Stimulated activated CD4-positive, alpha-beta T cell treated with anti-CD3 and anti-CD28 coated beads, TNF-alpha, amount 100 ng/mL, for 24 hours (primary cell): ENCODE data around the gene CASD1.

Experiments
- DNase-seq, 3 experiments: peaks; one replicate each; pipeline ENCODE4 v3.0.0-alpha.2; 2020; ENCODE audit warnings: low read depth in 3 of 3

Gene CASD1

DNA sequence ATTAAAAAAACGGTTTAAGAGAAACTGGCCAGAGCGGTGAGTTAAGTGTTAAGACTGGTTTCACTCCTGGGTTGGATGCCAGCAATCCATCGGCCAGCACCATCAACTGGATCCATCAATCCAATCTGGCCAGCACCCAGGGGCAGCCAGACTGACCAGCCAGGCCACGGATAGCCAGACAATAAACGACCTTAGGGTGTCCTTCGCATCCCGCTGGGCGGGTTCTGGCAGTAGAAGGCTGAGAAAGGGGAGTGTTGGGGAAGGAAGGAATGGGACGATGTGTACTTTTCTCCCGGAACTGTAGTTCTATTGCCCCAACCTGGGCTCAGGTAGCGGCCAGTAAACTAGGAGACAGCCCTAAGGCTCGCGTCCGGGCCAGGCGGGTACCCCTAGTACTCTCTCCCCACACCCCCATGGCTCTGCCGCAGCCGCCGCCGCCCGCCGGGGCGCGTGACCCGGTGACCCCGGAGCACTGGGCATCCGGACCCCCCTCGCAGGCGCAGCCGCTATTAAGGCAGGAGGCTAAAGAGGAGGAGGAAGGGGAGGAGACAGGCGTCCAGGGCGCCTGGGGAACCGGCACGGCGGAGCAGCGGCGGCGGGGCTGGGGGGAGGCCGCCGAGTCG is at the start of gene CASD1:
Gene CASD1 (plus strand): TSS at position 546 of the 623 bp plus-strand sequence. CDS start 276 bp downstream, outside the sequence.
- peak; percentile 11 to 57 (median 38) for DNase-seq

DNA sequence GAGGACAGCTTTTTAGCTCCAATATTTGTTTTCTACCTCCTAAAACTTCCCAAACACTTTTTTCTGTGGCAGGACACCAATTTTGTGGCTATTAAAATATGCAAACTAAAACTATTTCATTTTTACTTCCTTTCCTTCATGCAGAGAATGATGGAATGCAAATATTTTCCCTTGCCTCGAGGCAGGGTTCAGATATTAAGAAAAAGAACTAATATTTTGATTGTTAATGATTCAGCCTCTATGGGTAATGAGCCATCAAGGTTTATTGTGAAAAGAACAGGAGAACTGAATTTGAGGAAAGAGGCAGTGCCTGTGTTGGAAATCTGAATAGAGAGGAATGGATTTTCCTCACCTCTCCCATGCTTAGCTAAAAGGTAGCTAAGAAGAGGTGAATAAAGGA is 43.1 kb upstream of the CASD1 start:
- no peak for DNase-seq

DNA sequence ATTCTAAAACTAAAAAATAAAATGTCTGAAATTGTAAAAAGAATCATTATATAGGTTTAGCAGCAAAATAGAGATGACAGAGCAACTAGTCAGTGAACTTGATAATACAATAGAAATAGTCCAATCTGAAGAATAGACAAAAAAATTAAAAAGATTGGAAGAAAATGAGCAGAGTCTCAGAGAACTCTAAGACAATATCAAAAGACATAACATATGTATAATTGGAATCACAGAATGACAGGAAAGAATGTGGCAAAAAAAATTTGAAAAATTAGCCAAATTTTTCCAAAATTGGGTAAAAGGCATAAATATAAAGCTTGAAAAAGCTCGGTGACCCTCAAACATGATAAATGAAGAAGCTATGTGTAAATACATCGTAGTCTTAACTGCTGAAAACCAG is 38.0 kb upstream of the CASD1 start:
- DNase-seq: no peak

DNA sequence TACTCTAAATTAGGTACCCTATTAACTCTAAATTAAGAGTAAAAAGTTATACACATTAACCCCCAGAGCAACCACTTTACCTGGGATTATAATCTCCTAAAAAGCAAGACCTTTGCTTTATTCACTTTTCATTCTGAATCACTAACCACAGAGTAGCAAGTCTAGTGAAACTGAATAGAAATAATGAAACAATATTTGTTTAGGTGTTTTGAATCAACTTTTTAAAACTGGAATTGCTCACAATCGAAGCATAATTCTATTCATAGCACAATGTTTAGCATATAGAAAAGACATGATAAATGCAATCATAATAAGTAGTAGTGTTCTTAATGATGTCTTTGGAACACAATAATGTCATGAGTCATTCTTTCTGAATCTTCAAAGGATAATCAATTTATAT is 37.0 kb upstream of the CASD1 start:
- DNase-seq: no peak

DNA sequence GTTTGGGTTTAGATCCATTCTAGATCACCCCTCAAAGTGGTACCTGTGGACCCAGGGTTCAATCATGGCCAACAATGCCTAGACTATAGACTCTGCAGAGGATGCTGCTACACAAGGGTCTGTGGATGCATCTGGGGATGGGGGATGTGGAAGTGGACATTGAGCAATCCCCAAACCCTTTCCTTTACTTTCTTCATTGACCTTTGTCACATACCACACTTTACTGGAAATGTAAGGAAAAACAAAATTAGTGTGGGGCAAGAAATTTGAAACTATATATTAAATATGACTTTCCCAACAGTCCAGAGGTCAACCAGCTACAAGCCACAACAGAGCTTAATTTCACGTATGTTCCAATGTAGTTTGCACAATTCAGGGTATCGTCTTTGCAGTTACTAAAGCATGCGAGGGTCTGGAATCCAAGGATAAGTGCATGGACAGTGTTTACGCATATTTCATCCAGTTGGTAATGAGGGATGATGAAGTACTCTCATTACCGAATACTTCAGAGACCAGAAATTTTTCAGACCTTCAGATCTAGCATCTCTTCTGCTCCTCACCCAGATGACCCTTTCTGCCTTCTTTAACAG is 33.3 kb upstream of the CASD1 start:
- no peak for DNase-seq

DNA sequence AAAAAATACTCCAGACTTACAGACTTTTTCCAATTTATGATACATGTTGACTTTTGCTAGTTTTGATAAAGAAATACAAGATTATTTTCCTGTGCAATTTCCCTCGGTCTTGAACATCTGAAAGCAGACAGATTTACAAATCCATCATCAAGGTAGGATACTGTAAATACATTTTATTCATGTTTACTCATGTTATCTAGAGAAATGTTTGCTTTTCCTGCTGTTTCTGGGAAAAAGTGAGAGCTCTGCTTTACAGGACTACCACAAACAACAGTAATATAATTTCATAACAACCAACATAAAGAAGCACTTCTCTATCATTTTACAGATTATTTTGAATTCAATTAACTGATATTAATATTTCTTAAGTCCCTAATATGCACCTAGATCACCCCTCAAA is 31.7 kb upstream of the CASD1 start:
- DNase-seq: no peak

DNA sequence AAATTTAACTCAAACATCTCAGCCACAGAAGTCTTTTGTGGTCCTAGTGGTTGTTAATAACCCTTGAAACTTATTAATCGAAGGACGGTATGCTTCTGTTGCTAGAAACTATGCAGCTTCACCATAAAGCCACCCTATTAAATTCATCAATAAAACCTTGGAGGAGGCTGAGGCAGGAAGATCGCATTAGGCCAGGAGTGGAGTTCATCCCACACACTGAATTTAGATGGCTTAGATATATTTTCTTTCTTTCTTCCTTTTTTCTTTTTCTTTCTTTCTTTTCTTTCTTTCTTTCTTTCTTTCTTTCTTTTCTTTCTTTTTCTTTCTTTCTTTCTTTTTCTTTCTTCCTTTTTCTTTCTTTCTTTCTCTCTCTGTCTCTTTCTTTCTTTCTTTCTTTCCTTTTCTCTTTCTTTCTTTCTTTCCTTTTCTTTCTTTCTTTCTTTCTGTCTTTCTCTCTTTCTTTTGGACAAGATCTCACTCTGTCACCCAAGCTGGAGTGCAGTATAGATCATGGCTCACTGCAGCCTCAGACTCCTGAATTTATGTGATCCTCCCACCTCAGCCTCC is 30.9 kb upstream of the CASD1 start:
- no peak for DNase-seq

DNA sequence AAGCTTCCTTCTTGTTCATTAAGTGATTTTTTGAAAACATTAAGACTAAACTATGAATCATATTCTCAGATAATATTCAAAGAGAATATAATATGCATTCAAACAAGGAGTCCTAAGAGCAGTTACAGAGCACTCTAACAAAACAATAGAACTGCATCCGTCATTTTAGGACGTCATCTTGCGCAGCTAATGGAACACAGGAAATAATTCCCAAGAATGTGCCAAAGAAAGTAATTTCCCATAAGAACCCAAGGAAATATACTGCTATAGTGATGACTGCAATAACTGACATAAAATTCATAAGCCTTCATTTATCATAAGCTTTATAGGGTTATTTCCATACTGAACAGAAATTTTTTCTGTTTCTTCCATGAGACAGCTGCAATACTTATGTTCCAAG is 28.3 kb upstream of the CASD1 start:
- no peak for DNase-seq

DNA sequence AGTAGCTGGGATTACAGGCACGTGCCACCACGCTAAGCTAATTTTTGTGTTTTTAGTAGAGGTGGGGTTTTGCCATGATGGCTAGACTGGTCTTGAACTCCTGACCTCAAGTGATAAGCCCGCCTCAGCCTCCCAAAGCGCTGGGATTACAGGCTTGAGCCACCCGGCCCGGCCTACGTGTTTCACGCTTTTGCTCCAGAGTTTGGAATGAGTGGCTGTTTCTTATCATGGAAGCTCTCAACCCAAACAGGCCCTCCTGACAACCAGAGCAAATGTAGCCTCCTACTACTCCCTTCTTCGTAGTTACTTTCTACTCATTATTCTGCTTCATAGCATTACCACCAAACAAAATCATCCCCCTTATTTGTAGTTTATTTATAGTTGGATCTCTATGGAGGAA is 26.8 kb upstream of the CASD1 start:
- DNase-seq: no peak

DNA sequence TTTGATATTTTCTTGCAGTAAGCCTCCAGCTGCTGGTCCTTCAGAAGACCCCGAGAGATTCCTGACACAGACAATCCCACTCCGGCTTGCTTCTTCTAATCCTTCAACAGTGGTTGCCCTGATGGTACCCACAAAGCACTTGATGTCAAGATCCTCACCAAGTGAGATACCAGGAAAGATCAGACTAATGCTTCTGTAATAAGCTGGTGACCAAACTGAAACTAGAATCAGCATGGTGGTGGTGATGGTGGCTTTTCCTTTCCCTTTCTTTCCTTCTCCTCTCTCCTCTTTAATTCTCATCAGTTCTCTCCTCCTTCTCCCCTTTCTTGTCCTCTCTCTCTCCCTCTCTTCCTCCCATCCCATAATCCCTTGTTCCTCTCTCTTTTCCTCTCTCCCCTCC is 25.8 kb upstream of the CASD1 start:
- DNase-seq: no peak

DNA sequence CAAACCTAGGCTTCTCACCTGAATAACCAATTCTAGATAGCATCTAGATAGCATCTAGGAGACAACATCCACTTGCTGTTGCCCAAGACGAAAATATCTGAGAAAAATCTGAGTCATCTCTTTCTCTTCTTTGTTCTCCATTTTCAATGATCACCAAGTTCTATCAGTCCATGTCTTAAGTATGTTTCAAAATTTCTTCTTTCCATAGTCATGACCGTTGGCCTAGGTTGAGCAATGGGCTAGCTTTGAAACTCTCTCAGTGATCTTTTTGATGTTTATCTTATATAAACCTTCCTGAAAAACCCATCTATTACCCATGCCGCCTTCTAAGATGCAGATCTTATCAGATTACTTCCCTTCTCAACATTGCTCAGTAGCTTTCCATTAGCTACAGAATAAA is 23.4 kb upstream of the CASD1 start:
- no peak for DNase-seq

DNA sequence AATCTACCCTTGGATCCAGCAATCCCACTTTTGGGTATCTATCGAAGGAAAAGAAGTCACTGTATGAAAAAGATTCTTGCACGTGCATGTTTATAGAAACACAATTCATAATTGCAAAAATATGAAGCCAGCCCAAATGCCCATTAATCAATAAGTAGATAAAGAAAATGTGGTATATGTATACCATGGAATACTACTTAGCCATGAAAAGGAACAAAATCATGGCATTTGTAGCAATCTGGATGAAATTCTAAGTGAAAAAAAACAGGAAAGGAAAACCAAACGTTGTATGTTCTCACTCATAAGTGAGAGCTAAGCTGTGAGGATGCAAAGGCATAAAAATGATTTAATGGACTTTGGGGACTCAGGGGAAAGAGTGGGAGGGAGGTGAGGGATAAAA is 18.2 kb upstream of the CASD1 start:
- no peak for DNase-seq

DNA sequence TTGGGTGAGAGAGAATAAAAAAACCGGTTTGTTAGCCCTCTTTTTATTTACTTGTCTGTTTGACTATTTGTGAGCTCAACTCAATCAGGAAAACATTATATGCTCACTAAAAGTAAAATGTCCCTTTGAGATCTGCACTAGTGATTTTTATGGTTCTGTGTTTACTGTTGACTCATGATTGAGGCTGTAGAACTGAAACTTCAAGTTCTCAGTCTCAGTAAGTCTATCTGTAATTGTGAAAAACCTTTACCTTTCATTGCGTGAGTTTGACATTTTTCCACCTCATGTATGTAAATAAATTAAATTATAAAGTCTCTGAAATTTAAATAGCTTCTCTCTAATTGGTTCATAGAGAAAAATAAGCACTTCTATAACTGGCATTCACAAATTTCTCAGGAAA is 17.0 kb upstream of the CASD1 start:
- no peak for DNase-seq

DNA sequence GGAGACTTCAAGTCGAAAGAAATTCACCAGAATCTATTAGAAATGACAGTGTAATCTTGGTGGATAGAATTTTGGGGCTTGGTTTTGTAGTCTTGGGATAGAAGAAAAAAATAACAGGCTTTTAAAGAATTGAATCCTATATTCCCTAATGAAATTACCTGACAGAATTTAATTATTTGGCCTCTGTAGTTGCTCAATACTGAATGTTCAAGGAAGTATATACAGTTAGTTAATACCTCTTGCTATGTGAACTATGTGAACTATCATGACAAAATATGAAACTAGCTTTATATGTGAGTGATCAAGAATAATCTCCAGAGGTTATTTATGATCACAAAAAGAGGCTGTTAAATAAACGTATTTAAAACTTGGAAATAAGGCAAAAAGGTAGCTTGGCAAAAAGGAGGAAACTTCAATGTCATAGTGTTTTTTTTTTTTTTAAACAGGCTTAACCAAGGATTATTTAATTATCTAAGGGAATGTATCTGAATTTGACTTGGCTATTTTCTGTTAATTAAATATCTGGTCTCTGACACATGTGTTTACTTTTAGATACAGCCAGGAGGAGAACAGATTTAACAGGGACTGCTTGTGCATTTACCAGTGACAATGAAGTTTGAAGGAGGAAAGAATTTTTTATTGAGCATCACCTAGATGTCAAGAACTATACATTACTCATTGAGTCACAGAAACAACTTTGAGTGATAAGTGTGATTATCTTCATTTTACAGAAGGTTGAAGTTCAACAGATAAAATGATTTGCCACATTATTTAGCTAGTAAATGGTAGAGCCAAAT is 11.5 kb upstream of the CASD1 start:
- no peak for DNase-seq

DNA sequence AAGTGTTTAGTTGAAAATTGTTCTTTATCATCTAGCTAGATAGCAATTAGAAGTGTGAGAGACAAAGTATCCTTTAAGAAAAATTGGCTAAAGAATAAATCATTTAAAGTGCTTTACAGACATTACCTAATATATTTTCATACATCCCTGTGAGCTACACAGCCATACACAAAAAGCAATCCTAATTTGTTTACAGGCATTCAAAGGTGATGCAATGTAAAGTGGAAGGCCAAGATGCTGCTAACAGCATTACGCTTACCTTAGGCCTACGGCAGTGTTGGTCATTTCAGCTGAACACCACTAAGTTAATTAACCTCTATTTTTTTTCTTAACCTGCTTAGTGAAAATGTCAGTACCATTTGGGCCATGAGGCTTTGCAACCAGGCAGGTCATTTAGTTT is 10.7 kb upstream of the CASD1 start:
- DNase-seq: no peak

DNA sequence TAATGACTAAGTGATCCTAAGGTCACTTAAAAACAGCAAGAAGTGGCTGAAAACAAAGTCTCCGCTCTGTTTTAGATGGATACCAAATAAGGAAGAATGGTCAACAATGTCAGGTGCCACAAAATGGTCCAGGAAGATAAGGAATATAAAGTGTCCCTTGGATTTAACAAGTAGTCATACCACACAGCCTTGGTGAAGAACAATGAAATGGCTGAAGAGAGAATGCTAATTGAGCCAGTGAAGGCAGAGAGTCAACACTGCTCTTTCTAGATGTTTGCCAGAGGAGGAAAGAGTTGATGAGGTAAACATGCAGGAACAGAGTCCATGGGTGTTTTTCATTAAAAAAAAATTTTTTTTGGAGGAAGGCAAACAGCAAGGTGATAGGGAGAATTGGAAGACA is 2.1 kb upstream of the CASD1 start:
- DNase-seq: no peak

DNA sequence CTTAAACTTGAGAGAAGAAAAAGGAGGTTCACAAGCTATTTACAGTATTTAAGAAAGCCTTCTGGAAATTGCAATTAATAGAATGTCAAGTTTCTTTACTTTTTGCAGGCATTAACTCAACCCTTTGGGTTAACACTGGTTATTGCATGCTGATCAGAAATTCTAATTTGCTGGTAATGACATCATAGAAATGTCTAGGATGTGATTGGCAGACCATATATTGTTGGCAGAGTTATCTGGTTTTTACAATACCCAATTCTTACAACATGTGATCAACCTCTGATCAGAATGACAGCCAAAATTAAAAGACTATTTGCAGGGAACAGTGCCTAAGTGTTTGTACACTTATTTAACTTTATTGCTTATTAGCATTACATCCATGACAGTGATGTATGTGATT is 1.6 kb upstream of the CASD1 start:
- DNase-seq: no peak

DNA sequence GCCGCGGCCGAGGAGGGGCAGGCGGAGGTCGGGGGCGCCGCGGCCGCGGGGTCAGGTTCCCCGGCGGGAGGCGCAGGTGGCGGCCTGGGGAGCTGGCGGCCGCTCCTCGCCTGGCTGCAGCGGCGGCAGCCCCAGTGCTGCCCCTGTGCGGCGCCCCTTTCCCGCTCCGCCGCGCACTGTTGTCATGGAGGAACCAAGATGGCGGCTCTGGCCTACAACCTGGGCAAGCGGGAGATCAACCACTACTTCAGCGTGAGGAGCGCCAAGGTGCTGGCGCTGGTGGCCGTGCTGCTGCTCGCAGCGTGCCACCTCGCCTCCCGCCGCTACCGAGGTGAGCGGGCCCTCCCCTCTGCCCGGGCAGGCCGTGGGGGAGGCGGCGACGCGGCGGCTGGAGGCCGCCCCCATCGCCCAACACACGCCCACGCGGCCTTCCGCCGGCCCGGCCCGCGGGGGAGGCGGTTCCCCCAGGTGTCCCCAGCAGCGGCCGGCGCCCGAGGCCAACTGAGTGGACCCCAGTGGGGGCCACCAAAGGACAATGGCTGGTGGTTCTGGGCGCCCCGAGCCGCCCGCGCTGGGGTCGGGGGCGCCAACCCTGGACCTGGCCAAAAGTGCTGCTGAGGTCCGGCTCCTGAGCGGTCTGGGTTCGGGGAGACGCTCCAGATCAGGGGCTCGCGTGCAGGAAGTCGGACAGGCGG is 425 bp downstream of the CASD1 start:
- peak; percentile 21 to 59 (median 42) for DNase-seq

DNA sequence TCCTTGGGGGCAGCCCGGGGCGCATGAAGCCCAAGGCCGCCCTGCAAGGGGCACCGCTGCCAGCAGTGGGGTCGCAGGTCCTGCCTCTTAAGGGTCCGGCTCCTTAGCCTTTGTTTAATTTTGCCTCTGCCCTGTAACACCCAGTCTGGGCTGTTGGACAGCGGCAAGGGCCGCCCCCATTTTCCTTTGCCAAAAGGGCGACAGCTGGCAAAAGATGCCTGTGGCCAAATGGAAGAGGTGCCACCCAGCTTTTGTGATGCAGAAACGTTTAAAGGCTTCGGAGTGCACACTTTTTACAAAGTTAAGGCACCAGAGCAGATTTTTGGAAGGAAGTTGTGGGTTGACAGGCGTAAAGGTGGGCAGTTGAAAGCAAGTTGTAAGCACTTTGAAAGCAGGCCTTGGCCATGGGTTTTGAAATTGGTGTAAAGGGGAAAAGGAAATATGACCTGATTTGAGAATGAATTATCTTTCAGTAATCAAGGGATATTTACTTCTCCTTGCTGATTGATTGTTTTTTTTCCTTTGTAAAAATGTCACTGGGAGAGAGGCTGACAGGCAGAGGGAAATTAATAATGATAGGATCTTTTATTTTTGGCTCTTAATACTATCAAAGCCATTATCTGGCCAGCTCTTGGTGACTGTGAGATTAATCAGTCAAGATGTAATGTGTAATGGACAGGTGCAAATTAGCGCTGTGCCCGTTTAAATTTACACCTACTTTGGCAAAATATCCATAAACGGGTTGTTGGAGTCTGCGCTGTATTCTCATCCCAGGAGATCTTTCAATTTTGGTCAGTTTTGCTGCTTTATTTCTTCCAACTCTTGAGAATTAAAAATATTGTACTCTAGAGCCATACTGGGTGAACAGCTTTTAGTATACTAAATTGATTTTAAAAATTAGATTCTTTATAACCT is 1.2 kb downstream of the CASD1 start:
- DNase-seq: peak in 2 of 3 experiments; percentile 5 to 17

DNA sequence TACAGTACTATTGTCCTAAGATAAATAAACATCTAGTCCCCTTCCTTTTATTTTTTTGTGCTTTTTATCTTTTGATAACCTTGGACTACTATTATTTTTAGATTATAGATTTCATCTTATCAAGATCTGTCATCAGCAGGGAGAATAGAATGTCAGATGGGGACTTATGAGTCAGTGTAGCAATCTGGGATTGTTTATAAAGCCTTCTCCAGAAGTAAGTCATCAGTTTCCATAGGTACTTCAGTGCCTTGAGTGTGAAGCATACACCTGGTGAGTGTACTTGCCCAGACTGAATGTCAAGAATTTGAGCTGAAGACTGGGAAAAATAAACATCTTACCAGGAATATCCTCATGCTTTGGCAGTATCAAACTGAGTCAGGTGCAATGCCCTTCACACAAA is 2.1 kb downstream of the CASD1 start:
- no peak for DNase-seq
